Adrenal gland (tissue), 5 donors: Measurements from ENCODE around the gene RETREG1.

Experiments used
- CTCF ChIP-seq, 6 experiments: fragments of 450-650 bp in 4 of 6; fragments of 200-600 bp in 2 of 6; sonication (generic) in 1 of 6; IDR thresholded peaks; 1 replicate in 5 of 6; 2 replicates in 1 of 6; pipeline versions ENCODE4 v1.5.1 to v1.8.0; 2016 to 2021; ENCODE audit warnings: antibody characterized with exemption in 6 of 6, mild to moderate bottlenecking in 2 of 6, moderate library complexity in 1 of 6
- POLR2A ChIP-seq, 2 donors: fragments of 450-650 bp; IDR thresholded peaks; one replicate each; pipeline ENCODE4 v1.6.1; 2017; ENCODE audit warnings: antibody characterized with exemption in 2 of 2, mild to moderate bottlenecking in 2 of 2, moderate library complexity in 1 of 2
- donor health status: DM: no; HTN: no; CAD: no.

- TF ChIP-seq CTCF (IDR thresholded peaks at IDR 0.05) (no peak), POLR2A (IDR thresholded peaks at IDR 0.05) (no peak)
Observed at GRCh38 chr5:16656561-16657191, 39.9 kb upstream of the RETREG1 start.
